Endometrial microvascular endothelial cells (primary cell): ENCODE measurements around the gene RTN4R. TPM values are rescaled to one million over a fixed set of nuclear protein-coding genes. Genes with fewer than 3 reads are reported as not detected.
"Not testable (repeated sequence)": the region's sequence is repeated elsewhere in the genome, so short reads cannot be mapped to it uniquely, and the experiment has no call there.

Experiments
- in situ Hi-C: cut with HindIII; loops from 2 replicates; pipeline ENCODE4 v1.10.0; 2017; ENCODE audit warnings: low sequenced_read_pairs, low pct_unique_long_range_greater_than_20kb; ENCODE audit errors: inconsistent ontology term
- total RNA-seq: library from RNA; depleted of rRNA; stranded (reverse); fragments of >200 nt; gene quantifications from one replicate; pipeline ENCODE4 v1.2.3, GENCODE V29; 2015; ENCODE audit errors: inconsistent ontology term

The RTN4R gene
- total RNA-seq, 1 donor from 2014 or later: not detected

DNA sequence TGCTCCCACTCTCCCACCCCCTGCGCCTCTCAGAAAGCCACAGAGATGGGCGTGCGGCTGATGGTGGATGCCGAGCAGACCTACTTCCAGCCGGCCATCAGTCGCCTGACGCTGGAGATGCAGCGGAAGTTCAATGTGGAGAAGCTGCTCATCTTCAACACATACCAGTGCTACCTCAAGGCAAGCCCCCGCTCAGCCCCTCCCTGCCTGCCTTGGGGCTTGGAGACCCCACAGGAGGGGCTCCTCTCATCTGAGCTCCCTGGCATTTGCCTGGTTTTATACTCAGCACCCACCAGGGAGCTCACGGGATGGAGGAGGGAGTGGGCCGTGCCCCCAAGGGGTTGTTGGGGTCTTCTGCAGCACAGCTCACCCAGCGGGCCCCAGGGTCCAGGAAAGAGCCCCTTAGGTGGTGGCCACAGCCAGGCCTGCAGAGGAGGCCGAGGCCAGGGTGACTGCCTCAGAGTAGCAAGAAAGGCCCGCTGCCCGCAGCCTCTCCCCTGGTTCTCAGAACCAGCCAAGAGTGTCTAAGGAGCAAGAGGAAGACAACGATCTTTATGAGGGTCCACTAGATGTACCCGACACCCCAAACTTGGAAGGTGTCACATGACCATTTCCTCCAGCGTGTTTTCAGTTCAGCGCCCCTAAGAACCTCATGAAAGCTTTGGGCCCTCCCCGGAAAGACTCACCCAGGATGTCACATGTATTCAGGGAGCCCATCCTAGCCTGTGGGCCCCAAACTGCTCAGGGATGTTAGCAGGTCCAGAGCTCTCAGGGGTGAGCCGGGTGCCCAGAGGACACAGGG, 38.7 kb upstream of the RTN4R start:
- in situ Hi-C loops: not testable (repeated sequence)

DNA sequence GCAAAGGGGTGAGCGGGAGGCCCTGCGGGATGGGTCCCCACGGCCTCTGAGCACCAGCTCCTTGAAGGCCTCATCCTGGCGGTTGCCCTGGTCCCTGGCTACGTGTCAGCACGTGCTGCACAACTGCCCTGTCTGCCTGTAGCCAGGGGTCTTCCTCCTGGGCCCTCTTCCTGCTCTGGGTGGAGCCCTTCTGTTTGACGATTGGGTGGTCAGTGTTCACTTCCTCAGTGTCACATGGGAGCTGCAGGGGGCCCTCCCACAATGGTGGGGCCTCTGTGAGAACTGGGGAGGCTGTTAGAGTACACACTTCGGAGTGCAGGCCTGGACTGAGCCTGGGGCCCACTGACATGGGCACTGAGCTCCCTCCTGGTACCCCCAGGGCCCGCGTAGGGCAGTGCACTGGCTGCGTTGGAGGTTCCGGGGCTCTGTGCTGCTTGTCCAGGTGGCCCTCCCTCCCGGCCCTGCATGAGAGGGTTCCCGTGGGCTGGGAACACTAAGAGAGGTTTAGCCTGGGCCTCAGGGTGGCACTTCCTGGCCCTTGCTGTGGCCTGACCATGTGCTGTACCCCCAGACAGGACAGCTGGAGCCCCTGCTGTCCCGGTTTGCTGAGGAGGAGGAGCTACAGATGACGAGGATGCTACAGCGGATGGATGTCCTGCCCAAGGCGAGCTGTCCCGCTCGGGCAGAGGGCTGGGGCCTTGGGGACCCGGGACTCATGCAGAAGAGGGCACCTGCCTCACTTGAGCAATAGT, 38.0 kb upstream of the RTN4R start:
- in situ Hi-C loops: no loop called here

DNA sequence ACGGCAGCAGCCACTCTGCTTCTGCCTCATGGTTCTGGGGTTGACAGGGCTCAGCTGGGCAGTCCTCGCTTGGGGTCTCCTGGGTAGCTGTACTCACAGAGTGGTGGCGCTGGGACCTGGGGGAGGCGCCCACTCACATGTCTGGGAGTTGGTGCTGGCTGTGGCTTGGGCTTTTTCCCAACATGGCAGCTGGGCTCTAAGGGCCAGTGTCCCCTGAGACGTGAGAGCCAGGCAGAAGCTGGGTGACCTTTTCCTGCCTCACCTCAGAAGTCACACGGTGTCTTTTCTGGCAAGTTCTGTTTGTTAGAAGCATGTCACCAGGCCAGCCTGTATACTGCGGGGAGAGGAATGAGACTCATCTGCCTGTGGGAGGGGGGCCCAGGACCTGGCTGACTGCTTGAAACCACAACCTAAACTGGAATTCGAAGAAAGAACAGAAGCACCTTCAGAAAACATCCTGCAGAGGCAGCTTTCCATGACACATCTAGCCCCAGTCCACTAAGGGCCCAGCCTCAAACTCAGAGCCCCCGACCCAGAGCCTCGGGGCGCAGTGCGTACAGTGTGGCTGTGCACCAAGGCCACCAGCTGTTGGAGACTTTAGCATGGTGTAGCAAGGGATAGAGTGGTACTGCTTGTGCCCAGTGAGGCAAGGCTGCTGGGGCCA, 37.2 kb upstream of the RTN4R start:
- in situ Hi-C loops: not testable (repeated sequence)

DNA sequence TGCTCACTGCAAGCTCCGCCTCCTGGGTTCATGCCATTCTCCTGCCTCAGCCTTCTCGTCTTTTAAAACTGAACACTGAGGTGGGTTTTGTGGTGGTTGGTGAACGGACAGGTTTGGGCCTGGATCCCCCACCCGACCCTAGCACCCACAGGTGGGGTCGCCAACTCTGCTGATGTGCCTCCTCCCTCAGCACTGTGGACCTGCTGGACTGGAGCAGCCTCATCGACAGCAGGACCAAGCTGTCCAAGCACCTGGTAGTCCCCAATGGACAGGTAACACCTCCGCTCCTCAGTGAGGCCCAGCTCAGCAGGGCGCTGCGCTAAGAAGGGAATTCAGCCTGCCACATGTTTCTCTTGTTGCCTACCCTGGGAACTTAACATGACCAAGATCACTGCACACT, 36.5 kb upstream of the RTN4R start:
- in situ Hi-C loops: no loop called here

DNA sequence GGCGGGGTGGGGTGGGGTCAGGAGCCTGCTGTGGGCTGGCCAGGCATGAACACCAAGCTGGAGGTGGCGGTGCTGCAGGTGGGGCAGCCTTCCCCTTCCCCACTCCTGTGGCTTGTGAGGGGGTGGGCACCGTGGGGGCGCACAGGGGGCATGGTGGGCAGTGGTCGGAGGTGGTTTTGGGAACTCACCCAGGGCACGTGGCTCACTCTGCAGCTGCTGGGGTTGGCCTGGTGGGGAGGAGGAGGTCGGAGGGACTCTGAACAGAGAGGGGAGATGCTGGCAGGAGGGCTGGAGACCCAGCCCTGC, 35.1 kb upstream of the RTN4R start:
- in situ Hi-C loops: not testable (repeated sequence)

DNA sequence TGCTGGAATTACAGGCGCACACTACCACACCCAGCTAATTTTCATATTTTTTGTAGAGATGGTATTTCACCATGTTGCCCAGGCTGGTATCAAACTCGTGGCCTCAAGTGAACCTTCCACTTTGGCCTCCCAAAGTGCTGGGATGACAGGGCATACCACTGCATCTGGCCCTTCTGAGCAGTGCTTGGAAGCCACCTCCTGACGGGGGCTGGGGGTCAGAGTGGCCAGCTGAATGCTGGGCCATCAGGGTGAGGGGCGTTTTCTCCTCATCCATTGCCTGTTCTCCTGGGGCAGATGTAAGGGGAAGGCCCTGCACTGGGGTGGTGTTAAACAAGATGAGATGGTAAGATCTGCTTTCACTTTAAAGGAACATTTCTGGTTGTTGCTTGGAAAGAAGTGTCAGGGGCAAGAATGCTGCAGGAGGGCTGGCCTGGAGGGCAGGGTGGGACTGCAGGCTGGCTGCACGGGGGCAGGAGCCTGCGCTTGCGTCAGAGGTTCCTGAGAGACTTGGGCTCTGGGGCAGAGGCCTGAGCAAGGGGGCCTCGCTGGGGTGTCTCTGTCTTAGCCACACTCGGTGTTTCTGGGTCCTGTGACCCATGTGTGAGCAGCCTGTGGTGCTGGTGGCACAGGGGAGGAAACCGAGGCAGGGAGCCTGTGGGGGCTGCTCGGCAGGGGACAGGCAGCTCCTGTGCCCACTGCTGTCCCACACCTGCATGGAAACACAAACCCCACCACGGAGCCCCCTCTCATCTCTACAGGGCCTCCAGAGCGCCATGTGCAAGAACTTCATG, 34.5 kb upstream of the RTN4R start:
- in situ Hi-C loops: no loop called here

DNA sequence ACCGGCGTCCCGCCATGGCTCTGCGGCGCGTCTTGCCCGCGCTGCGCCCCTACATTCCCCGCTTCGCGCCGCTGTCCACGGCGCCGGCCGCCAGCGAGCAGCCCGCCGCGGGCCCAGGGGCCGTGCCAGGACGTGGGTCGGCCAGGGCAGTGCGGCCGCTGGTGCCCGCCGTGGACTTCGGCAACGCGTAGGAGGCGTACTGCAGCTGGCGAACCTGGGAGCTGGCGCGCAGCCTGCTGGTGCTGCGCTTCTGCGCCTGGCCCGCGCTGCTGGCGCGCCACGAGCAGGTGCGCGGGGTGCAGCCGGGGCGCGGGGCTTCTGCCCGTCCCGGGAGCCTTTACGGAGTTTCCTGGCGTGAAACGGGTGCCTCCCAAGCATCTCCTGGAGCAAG, 31.6 kb upstream of the RTN4R start:
- in situ Hi-C loops: loop anchor here (25.0 kb wide), 1 partner anchor 162 kb away; the partner anchor contains the start of gene ZDHHC8

DNA sequence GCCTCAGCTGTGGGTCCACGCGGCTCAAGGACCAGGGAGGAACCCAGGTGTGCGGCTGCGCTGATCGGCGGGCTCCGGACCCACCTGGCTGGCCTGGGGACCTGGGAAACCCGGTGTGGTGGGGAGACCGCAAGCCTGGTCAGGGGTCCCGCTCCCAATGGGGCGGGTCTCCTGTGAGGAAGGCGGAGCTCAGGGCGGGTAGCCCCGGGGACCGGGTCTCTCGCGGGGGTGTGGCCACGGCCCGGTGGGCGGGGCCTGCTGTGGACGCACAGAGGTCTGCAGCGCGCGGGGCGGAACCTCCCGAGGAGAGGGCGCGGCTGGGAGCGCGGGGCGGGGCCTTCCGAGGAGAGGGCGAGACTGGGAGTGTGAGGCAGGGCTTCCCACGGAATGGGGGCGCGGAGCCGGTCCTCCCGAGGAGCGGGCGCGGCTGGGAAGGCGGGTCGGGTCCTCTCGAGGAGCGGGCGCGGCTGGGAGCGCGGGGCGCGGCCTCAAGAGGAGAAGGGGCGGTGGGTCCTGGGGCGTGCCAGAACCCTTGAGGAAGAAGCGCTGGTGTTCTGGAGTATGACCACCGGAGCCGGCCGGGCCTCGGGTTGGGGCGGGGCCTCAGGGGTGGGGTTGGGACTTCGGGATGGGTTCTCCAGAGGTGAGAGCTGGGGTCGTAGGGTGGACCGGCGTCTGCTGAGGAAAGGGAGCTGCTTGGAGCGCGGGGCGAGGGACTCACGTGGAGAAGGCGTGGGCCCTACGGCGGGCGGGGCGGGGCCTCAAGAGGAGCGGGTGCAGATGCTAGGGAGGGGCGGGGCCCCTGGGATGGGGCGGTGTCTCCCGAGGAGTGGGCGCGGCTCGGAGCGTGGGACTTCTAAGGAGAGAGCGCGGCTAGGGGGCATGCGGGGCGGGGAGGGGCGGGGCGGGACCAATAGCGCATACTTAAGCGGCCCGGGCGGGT, 31.0 kb upstream of the RTN4R start:
- in situ Hi-C loops: loop anchor here (25.0 kb wide), 1 partner anchor 162 kb away; the partner anchor contains the start of gene ZDHHC8

DNA sequence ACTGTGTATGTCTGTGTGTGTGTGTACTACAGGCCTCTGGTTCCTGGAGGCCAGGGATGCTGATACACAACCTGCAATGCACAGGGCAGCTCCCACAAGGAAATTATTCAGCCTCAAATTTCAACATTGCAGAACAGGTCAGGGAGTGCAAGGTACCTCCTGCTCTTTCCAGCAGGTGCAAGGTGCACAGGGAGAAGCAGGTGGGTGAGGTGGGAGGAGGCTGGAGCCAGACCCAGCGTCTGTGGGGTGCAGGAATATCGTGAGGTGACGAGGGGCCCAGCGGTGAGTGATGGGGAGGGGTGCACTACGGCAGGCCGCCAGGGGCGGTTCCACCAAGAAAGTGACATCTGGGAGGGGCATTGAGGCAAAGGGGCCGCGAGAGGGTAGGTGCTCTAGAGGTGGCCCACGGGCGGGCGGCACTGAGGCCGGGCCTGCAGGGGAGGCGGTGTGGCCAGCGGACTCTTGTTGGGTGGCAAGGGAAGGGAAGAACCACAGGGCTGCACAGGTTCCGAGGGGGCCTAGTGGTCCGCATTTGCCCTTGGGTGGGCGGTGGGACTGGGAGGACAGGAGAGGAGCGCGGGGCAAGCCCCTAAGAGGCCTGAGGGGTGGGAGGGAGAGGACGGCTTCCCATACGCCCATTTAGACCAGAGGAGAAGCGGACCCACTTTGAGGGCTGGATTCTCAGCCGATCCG, 30.1 kb upstream of the RTN4R start:
- in situ Hi-C loops: loop anchor here (25.0 kb wide), 1 partner anchor 161 kb away; the partner anchor contains the start of gene ZDHHC8

DNA sequence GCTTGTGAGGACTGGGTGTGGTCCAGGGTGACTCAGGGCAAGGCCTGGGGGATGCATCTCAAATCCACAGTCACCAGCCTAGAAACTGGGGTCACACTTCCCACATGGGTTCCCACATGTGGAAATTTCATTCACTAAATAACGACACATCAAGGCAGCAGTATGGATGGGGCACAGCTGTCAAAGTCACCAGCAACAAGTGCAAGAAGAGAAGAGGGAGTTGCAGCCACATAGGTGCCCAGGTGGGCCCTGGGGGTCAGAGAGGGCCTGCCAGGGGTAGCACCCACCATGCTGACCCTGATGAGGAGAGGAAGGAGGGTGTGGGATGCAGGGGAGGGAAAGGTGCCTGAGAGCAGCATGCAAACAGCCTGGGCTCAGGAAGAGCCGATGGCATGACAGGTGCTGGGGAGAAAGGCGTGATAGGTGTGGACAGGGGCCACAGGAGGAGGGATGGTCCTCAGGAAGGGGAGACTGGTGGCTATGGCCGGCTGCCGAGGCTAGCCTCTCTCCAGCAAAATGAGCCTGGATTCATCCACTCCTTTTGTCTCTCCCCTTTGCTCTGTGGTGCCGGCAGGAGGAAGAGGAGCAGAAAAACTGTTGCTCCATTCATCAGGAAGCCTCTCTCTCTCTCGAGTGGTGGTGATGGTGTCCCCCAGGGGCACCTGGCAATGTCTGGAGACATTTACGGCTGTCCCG, 29.4 kb upstream of the RTN4R start:
- in situ Hi-C loops: loop anchor here (25.0 kb wide), 1 partner anchor 160 kb away; the partner anchor contains the start of gene ZDHHC8

DNA sequence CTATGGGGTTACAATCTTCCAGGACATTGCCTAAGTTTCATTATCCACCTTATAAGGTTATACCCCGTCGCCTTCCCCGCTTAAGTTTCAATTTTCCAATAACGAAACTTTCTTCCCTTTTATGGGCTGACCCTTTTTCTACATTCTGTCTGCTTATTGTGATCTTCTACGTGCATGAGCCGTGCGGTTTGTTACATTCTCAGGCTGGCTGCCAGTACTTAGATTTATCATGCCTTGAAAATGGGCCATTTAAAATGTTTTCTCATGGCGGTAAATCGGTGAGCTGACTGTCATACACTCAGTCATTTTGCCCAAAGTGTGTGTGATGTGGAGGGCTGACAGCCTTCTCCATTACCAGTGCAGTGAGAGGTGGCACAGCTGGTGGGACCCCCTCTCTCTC, 28.5 kb upstream of the RTN4R start:
- in situ Hi-C loops: loop anchor here (25.0 kb wide), 1 partner anchor 159 kb away; the partner anchor contains the start of gene ZDHHC8

DNA sequence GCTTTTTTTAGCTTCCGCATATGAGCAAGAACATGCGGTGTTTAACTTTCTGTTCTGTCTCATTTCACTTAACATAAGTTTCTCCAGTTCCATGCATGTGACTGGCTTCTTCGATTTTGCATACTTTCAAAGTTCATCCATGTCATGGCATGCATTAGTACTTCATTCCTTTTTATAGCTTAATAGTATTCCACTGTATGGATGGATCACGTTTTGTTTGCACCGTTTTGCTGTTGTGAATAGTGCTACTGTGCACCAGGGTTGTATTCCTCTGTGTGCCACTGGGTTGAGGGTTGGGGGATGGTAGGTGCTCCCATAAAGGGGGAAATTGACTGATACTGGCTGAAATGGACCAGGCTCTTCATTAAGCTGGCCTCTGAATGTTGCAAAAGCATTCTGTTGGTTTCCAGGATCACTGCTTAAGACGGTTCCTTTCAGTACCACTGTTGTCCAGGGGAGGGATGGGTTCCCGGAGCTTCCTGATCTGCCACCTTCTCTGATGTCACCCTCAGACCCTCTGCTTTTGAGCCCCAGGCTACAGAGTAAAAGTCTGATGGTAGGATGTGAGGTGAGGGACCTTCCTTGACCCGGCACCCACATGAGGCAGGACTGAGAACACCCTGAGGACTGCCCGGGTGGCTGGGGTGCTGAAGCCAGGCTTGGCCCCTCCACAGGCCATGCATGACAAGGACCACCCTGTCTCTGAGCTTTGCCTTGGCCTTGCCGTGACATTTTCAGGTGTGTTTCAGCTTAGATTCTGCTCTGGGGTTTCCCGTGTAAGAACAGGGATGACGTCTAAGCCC, 27.3 kb upstream of the RTN4R start:
- in situ Hi-C loops: loop anchor here (25.0 kb wide), 1 partner anchor 158 kb away; the partner anchor contains the start of gene ZDHHC8

DNA sequence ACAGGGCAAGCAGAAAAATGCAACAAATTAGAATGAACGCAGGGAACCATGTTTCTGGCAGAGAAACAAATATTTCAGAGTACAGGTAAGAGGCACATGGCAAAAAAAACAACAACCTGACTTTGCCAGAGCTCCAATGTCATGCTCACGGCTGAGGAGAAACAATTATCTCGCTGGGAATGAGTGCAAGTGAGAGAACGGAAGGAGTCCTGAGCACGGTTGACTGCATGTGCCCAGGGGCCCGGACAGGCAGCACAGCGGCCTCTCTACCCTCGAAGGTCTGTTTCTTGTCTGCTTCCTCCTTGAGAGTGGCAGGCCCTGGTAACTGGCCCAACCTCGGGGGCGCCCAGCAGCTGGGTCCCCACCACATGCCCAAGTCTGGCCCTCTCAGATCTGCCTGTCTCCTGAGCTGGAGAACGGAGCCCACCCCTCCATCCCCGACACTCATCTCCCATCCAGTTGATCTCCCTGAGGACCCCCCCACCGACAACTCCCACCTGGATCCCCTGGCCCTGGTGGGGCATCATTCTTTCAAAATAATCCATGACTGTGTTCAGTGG, 24.6 kb upstream of the RTN4R start:
- in situ Hi-C loops: loop anchor here (25.0 kb wide), 1 partner anchor 155 kb away; the partner anchor contains the start of gene ZDHHC8

DNA sequence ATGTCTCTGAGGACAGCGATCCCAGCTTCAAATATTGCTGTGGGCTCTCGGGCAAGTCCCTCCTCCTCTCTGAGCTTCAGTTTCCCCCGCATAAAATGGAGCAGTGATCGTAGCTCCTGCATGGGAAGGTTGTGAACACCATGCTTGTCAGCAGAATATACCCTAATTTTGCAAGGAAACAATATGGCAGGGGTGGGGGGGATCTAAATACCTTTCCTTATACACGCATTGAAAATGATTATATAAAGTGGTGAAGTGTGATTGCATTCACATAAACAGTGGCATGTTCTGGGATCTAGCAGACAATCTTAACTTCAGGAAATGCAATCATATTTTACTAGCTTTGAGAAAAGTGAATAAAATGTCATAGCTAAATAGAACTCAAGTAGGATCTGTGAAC, 24.0 kb upstream of the RTN4R start:
- in situ Hi-C loops: loop anchor here (25.0 kb wide), 1 partner anchor 155 kb away; the partner anchor contains the start of gene ZDHHC8

DNA sequence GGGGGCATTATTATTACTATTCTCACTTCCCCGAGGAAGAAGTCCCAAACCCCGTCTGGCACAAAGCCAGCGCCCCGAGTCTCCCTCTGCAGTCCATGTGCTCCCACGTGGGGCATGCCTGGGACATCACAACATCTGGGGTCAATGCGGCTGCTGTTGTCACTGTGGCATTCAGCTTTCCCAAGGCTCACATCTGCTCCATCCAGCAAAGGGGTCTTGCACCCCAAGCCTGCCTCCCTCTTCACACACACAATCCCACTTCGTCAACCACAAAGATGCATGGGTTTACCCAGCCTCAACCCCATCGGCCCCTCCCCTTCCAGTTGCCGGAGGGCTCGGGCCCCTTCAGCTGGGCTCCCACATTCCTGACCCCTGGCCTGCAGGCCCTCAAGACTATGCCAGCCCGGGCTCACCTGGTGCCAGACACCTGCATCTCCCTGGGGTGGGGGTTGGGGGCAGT, 23.5 kb upstream of the RTN4R start:
- in situ Hi-C loops: loop anchor here (25.0 kb wide), 1 partner anchor 154 kb away; the partner anchor contains the start of gene ZDHHC8
